Muscle of arm (tissue), 12 donors: ENCODE results near the gene DRC3. TPM values are rescaled to one million over a fixed set of nuclear protein-coding genes. Genes with fewer than 3 reads are reported as not detected.

ENCODE experiments used
- DNase-seq: peaks from one replicate; pipeline ENCODE4 v3.0.0-alpha.2; 2013
- polyA plus RNA-seq, 12 donors: library from polyadenylated mRNA; unstranded; fragments of 120-200 nt; gene quantifications; one replicate each; pipeline ENCODE4 v1.2.1, GENCODE V29; 2013; ENCODE audit not compliant: insufficient read length in 12 of 12

The DRC3 gene
- polyA plus RNA-seq, 12 donors, result 3.4 to 9.0 (median 6.0) TPM; not detected in 1

GRCh38 chr17:18020971-18021370 is 48.3 kb downstream of the DRC3 start:
- no peak for DNase-seq

GRCh38 chr17:18021372-18021771 is 48.7 kb downstream of the DRC3 start:
- DNase-seq, result no peak

- DNase-seq, result no peak
These were observed 52.7 kb downstream of the DRC3 start for GRCh38 chr17:18025241-18025944.

GRCh38 chr17:18025945-18026776 is 53.5 kb downstream of the DRC3 start:
- no peak for DNase-seq

GRCh38 chr17:18027280-18027679 is 54.6 kb downstream of the DRC3 start:
- DNase-seq, result no peak

- no peak for DNase-seq
These were observed 55.7 kb downstream of the DRC3 start for GRCh38 chr17:18028114-18028951.

GRCh38 chr17:18028952-18029540 is 56.4 kb downstream of the DRC3 start:
- no peak for DNase-seq

- no peak for DNase-seq
These were observed 59.3 kb downstream of the DRC3 start for GRCh38 chr17:18031955-18032354.

GRCh38 chr17:18033442-18034099 is 60.9 kb downstream of the DRC3 start:
- peak; percentile 79 for DNase-seq

- DNase-seq, result no peak
These were observed 63.0 kb downstream of the DRC3 start for GRCh38 chr17:18035704-18036103.

- no peak for DNase-seq
These were observed 64.8 kb downstream of the DRC3 start for GRCh38 chr17:18037486-18037885.

GRCh38 chr17:18038149-18038850 is 65.6 kb downstream of the DRC3 start:
- no peak for DNase-seq

GRCh38 chr17:18038861-18039534 is 66.3 kb downstream of the DRC3 start, which contains the start of the genes ATPAF2 and GID4:
Gene ATPAF2, minus strand, starts transcription at chr17:18039168. Its CDS starts 155 bp downstream, at chr17:18039013.
Gene GID4, plus strand, starts transcription at chr17:18039408. Its CDS starts 57 bp downstream, at chr17:18039465.
- peak; percentile 99 for DNase-seq

- no peak for DNase-seq
These were observed 67.0 kb downstream of the DRC3 start for GRCh38 chr17:18039535-18040260.

- no peak for DNase-seq
These were observed 67.7 kb downstream of the DRC3 start for GRCh38 chr17:18040261-18040858.

- no peak for DNase-seq
These were observed 69.1 kb downstream of the DRC3 start for GRCh38 chr17:18041776-18042175.

GRCh38 chr17:18042983-18043382 is 70.3 kb downstream of the DRC3 start:
- DNase-seq, result no peak

GRCh38 chr17:18043491-18043890 is 70.8 kb downstream of the DRC3 start:
- DNase-seq, result no peak

GRCh38 chr17:18044609-18045008 is 71.9 kb downstream of the DRC3 start:
- DNase-seq, result no peak
